ENCODE measurements around the gene PCSK4. TPM values are rescaled to one million over a fixed set of nuclear protein-coding genes. Genes with fewer than 3 reads are reported as not detected.

PCSK4 gene
- total and polyA plus RNA-seq, 2 of the 13 experiments (the other 11 are each of a cell fraction or from before 2014, with no cell fraction given), result 2.0 to 2.7 TPM

DNA sequence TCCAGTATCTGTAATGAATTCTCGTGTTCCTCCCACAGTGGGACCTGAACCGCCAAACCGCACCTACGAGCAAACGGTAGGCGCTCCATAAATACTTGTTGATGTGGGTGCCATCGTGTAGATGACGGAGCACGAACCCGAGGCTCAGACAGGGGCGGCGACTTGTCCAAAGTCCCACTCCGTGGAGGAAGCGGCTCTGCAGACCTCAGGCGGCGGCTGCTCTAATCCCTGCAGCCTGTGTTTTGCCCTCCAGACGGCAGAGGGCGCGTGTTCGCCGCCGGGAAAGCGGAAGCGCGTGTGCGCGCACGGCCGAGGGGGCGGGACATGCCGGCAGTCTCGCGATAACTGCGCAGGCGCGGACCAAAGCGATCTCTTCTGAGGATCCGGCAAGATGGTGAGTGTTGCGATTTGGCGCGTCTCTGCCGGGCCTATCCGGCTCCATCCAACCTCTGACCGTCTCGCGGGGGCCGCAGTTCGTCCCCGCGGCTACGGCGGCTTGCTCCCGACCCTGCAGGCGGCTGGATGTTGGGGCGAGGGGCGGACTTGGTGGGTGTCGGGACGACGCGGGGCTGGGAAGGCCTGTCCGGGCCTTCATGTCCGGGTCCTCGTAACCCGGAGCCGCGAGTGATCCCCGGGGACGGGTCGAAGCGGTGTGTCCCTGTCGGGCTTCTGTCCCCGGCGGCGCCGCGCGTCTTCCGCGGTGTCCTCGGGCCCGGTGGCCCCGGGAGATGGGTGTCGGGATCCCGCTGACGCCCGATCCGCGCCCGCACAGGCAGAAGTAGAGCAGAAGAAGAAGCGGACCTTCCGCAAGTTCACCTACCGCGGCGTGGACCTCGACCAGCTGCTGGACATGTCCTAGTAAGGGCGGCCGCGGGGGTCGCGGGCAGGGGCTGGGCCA lies 51.9 kb downstream of the PCSK4 start, which contains the start of gene RPS15 (continued):
- TF ChIP-seq ATAD3A (CRISPR knock-in tag; IDR thresholded peaks at IDR 0.05), result peak; percentile 86; the same call in 1 of the 2 replicates
- no peak for TF ChIP-seq NFE2 (CRISPR knock-in tag; IDR thresholded peaks at IDR 0.05)
- no peak for TF ChIP-seq ZNF207 (IDR thresholded peaks at IDR 0.05; ENCODE audit: borderline replicate concordance)
- peak; percentile 52 for TF ChIP-seq HNRNPK (IDR thresholded peaks at IDR 0.05; ENCODE audit: low read depth, low read length, poor library complexity, severe bottlenecking)
- 0 out of 2 replicates have a peak, but pooled peaks have one; percentile 81 for TF ChIP-seq PAWR (CRISPR knock-in tag; IDR thresholded peaks at IDR 0.05; ENCODE audit: borderline replicate concordance)
- peak; percentile 76; the same call in 1 of the 2 replicates for TF ChIP-seq RXRA (CRISPR knock-in tag; IDR thresholded peaks at IDR 0.05)
- TF ChIP-seq RARG (CRISPR knock-in tag; IDR thresholded peaks at IDR 0.05; ENCODE audit: low read depth), result no peak
- TF ChIP-seq GFI1 (CRISPR knock-in tag; IDR thresholded peaks at IDR 0.05; ENCODE audit: borderline replicate concordance), result peak; percentile 82; the same call in 1 of the 2 replicates
- TF ChIP-seq TEAD3 (CRISPR knock-in tag; optimal IDR thresholded peaks at IDR 0.05; ENCODE audit: borderline replicate concordance), result peak; percentile 88
- TF ChIP-seq ZNF773 (CRISPR knock-in tag; IDR thresholded peaks at IDR 0.05; ENCODE audit: borderline replicate concordance), result peak; percentile 65; the same call in 1 of the 2 replicates
- peak; percentile 85; the same call in 1 of the 2 replicates for TF ChIP-seq MAF1 (CRISPR knock-in tag; IDR thresholded peaks at IDR 0.05; ENCODE audit: borderline replicate concordance)
- 0 out of 4 replicates have a peak, but pooled peaks of 1 of the 2 experiments have one; percentile 4 for TF ChIP-seq NR2F1 (CRISPR knock-in tag; IDR thresholded peaks at IDR 0.05)
- TF ChIP-seq ZNF598 (CRISPR knock-in tag; IDR thresholded peaks at IDR 0.05; ENCODE audit: borderline replicate concordance), result peak; percentile 62; the same call in 1 of the 2 replicates
- TF ChIP-seq MAFG (CRISPR knock-in tag; IDR thresholded peaks at IDR 0.05), result peak; percentile 34; the same call in 1 of the 2 replicates
- peak; percentile 97 for TF ChIP-seq AHR (CRISPR knock-in tag; IDR thresholded peaks at IDR 0.05)
- TF ChIP-seq ZNF816 (CRISPR knock-in tag; IDR thresholded peaks at IDR 0.05; ENCODE audit: borderline replicate concordance), result peak; percentile 62
- peak; percentile 96; the same call in 1 of the 2 replicates for TF ChIP-seq ZNF782 (CRISPR knock-in tag; IDR thresholded peaks at IDR 0.05; ENCODE audit: borderline replicate concordance)
- TF ChIP-seq YY1 (IDR thresholded peaks at IDR 0.05; ENCODE audit: insufficient read depth, insufficient replicate concordance, low read depth, low read length), result peak; percentile 89
- peak; percentile 83 for TF ChIP-seq RXRB (CRISPR knock-in tag; IDR thresholded peaks at IDR 0.05; ENCODE audit: borderline replicate concordance)
- TF ChIP-seq, protein P1, sequence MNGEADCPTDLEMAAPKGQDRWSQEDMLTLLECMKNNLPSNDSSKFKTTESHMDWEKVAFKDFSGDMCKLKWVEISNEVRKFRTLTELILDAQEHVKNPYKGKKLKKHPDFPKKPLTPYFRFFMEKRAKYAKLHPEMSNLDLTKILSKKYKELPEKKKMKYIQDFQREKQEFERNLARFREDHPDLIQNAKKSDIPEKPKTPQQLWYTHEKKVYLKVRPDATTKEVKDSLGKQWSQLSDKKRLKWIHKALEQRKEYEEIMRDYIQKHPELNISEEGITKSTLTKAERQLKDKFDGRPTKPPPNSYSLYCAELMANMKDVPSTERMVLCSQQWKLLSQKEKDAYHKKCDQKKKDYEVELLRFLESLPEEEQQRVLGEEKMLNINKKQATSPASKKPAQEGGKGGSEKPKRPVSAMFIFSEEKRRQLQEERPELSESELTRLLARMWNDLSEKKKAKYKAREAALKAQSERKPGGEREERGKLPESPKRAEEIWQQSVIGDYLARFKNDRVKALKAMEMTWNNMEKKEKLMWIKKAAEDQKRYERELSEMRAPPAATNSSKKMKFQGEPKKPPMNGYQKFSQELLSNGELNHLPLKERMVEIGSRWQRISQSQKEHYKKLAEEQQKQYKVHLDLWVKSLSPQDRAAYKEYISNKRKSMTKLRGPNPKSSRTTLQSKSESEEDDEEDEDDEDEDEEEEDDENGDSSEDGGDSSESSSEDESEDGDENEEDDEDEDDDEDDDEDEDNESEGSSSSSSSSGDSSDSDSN (CRISPR knock-in tag; IDR thresholded peaks at IDR 0.05), result peak; percentile 94
- TF ChIP-seq ZNF350 (CRISPR knock-in tag; IDR thresholded peaks at IDR 0.05; ENCODE audit: borderline replicate concordance, low read depth), result peak; percentile 99; the same call in 1 of the 2 replicates
- peak; percentile 89; the same call in 1 of the 2 replicates for TF ChIP-seq ZNF549 (CRISPR knock-in tag; IDR thresholded peaks at IDR 0.05)
- peak; percentile 94 for TF ChIP-seq SALL1 (CRISPR knock-in tag; IDR thresholded peaks at IDR 0.05)
- 0 out of 4 replicates have a peak, but pooled peaks have one; percentile 20 to 56 for TF ChIP-seq EP300 (IDR thresholded peaks at IDR 0.05; ENCODE audit: low read depth in 2 of 2, low read length in 2 of 2)
- TF ChIP-seq EP300 (CRISPR knock-in tag; IDR thresholded peaks at IDR 0.05; ENCODE audit: borderline replicate concordance), result peak; percentile 59
- TF ChIP-seq PHF8 (CRISPR knock-in tag; IDR thresholded peaks at IDR 0.05), result peak; percentile 99

All from HepG2 (cell line).